T-helper 2 cell treated with Interferon-gamma antibody and Interleukin-4, amounts not matched to agents 100 ng/mL and 5 ng/mL, for 36 hours (primary cell): ENCODE results near the gene NEAT1. TPM values are rescaled to one million over a fixed set of nuclear protein-coding genes. Genes with fewer than 3 reads are reported as not detected.

Experiments used
- intact Hi-C: fragments of 100-400 bp; cut with micrococcal nuclease; formaldehyde crosslinking; loops from one replicate; pipeline ENCODE4 v1.15.1; 2023
- total RNA-seq: library from RNA; stranded (reverse); gene quantifications from 2 replicates; pipeline ENCODE4 v1.2.3, GENCODE V29; 2022

The NEAT1 gene
- total RNA-seq, 1 donor from 2014 or later: 731 TPM

- intact Hi-C loops: loop anchor here (1.0 to 5.0 kb wide), 2 partner anchors 17 to 39 kb away; no protein-coding TSS in a partner anchor
These were observed 10.3 kb downstream of the NEAT1 start for GRCh38 chr11:65432686-65433582.

DNA sequence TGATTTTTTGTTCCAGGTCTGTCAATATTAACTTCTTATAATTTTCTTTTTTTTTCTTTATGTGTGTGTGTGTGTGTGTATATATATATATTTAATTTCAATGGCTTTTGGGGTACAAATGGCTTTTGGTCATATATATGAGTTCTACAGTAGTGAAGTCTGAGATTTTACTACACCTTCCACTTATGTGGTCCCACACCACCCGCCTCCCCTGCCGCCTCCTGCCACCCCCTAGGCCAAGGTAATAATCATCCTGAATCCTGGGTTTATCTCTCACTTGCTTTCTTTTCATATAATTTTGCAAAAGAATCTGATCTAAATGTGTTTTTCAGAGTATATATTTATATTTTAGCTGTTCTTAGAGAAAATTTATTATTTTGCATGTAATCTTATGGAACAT, 11.1 kb downstream of the NEAT1 start:
- intact Hi-C loops: loop anchor here (1.0 to 5.0 kb wide), 2 partner anchors 17 to 39 kb away; no protein-coding TSS in a partner anchor

GRCh38 chr11:65434057-65434666, 11.6 kb downstream of the NEAT1 start:
- intact Hi-C loops: loop anchor here (5.0 kb wide), 1 partner anchor 38 kb away; no protein-coding TSS in a partner anchor

- intact Hi-C loops: loop anchor here (5.0 kb wide), 1 partner anchor 37 kb away; no protein-coding TSS in a partner anchor
These were observed 12.2 kb downstream of the NEAT1 start for GRCh38 chr11:65434667-65435410.

GRCh38 chr11:65435411-65435931, 12.9 kb downstream of the NEAT1 start:
- intact Hi-C loops: no loop called here

GRCh38 chr11:65435981-65436411, 13.4 kb downstream of the NEAT1 start:
- intact Hi-C loops: no loop called here

DNA sequence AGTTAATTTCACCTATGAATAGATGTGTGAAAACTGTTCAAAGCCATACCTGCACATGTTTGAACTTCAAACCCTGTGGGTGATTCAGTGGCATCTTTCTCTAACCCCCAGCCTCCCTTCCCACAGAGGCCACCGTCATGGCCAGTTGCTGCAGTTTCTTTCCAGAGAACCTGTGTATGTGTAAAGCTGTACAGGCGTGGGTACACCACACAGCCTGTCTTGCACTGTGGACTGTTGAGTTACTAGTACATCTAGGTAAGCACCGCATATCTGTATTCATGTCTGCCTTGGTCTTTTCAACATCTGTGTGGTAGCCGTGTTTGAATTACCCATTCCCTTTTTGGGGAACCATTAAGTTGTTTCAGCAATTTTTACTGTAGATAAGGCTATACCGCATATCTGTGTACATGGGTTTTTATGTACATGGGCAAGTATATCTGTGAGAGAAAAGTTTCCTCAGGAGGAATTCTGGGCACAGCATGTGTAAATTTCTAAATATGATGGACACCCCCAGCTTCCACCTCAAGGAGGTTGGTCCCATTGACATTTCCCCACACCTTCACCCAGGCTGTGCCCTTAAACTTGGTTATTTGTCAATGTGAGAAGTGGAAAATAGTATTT, 13.9 kb downstream of the NEAT1 start:
- intact Hi-C loops: no loop called here

- intact Hi-C loops: no loop called here
These were observed 15.0 kb downstream of the NEAT1 start for GRCh38 chr11:65437436-65438227.

- intact Hi-C loops: no loop called here
These were observed 15.9 kb downstream of the NEAT1 start for GRCh38 chr11:65438257-65439151.

- intact Hi-C loops: no loop called here
These were observed 17.0 kb downstream of the NEAT1 start for GRCh38 chr11:65439331-65440181.

GRCh38 chr11:65440831-65441499, 18.4 kb downstream of the NEAT1 start:
- intact Hi-C loops: no loop called here

GRCh38 chr11:65442842-65443331, 20.3 kb downstream of the NEAT1 start:
- intact Hi-C loops: no loop called here

DNA sequence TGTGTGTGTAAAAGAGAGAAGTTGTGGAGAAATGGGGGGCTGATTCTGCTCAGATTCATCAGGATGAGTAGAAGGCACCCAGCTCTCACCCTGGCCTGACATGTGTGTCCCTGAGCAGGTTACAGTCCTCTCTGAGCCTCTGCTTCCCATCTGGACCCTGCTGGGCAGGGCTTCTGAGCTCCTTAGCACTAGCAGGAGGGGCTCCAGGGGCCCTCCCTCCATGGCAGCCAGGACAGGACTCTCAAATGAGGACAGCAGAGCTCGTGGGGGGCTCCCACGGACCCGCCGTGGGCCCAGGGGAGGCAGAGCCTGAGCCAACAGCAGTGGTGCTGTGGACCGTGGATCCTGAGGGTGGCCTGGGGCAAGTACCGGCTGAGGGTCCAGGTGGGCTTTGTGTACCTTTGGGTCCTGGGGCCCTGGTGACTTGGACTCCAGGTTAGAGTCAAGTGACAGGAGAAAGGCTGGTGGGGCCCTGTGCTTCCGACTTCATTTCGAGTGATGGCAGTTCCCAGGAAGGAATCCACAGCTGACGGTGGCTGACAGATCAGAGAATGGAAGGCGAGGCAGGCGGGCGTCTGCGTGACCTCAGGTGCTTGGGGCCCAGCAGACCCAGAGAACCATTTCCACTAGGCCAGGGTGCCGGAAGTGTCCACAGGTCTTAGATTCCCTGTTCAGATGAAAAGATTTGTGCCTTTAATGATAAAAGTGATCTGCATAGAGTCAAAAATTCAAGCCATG, 21.9 kb downstream of the NEAT1 start:
- intact Hi-C loops: no loop called here

- intact Hi-C loops: no loop called here
These were observed 22.6 kb downstream of the NEAT1 start for GRCh38 chr11:65445101-65445603.

DNA sequence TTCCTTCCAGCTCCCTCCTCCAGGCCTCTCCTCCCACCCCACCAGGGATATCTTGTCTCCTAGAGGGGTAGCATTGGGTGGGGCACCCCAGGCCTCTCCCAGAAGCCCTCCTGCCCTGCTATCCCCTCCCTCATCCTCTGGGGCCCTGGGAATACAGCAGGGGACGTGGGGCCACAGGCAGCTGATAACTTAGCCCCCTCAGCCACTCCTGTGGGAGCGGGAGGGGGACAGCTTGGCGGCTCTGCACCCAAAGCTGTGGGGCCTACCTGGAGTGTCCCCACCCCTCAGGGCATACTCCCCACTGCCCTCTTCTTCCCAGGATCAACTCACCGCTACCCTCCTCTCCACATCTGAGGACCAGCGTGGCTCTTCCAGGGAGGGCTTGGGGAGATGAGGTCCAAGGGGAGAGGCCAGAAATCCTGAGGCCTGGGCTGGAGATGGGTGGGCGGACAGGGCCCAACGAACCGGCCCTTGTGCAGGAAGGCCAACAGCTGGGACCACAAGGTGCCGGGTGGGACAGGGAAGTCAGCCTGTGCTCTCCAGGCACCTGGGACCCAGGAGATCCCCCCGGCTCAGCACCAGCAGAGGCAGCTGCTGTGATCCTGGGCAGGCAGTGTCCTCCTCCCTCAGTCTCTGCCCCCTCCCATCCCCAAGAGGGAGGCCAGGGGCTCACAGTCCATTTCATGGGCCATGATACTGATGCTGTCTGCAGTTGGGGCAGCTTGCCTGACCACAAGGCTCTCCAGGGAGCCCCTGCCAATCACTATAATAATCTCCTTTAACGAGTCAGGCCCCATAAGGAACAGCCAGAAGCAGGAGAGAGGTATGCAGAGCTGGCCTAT, 23.2 kb downstream of the NEAT1 start:
- intact Hi-C loops: no loop called here
